ENCODE data around the gene OR2C3. TPM values are rescaled to one million over a fixed set of nuclear protein-coding genes. Genes with fewer than 3 reads are reported as not detected.

OR2C3 gene
- total RNA-seq, 1 donor from 2014 or later: not detected

DNA sequence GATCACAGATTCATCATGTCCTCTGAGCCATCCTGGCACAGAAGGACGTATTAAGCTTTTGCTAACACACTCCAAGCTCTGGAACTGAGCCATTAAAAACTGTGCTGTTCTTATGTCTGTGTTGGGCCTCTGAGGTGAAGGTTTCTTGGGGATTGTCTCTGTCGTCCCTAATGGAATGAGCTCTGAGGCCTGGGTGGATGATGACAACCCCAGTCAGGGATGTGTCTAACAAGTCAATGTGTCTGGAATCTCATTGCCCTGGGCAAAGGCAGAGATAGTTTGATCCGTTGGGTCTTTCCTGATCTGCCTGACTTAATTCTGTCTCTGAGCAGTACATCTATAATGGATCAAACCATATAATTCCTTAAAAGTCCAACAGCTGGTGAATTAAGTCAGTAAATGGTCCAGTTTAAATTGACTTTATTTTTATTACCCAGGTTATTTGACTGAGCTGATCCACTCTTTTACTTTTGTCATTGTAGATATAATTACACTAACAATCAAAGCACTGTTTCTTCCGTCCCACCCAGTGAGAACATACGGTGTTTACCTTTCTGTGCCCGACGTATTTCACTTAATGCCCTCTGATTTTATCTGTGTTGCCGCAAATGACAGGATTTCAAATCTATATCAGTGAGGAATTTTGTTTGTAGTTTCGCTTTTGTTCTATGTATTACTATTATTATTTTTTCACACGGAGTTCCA is 39.5 kb downstream of the OR2C3 start:
- H3K9me3 Mint-ChIP-seq (ENCODE audit: low read depth): no peaks in the 10 kb centered on the region
- no peaks in the 10 kb centered on the region for H3K36me3 Mint-ChIP-seq (ENCODE audit: insufficient read depth)
- H3K27ac Mint-ChIP-seq: no peak overlapping the region
- no peaks in the 10 kb centered on the region for H3K27me3 Mint-ChIP-seq
- peaks cover 11% of the 10 kb centered on the region for H3K4me1 Mint-ChIP-seq (ENCODE audit: low read depth)
- no peak overlapping the region for H3K4me3 Mint-ChIP-seq (ENCODE audit: low read depth)
- TF ChIP-seq, protein P1, sequence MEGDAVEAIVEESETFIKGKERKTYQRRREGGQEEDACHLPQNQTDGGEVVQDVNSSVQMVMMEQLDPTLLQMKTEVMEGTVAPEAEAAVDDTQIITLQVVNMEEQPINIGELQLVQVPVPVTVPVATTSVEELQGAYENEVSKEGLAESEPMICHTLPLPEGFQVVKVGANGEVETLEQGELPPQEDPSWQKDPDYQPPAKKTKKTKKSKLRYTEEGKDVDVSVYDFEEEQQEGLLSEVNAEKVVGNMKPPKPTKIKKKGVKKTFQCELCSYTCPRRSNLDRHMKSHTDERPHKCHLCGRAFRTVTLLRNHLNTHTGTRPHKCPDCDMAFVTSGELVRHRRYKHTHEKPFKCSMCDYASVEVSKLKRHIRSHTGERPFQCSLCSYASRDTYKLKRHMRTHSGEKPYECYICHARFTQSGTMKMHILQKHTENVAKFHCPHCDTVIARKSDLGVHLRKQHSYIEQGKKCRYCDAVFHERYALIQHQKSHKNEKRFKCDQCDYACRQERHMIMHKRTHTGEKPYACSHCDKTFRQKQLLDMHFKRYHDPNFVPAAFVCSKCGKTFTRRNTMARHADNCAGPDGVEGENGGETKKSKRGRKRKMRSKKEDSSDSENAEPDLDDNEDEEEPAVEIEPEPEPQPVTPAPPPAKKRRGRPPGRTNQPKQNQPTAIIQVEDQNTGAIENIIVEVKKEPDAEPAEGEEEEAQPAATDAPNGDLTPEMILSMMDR (IDR thresholded peaks at IDR 0.05; ENCODE audit: unreplicated experiment): no peak
- no peak for DNase-seq (ENCODE audit: low spot score, unreplicated experiment)

DNA sequence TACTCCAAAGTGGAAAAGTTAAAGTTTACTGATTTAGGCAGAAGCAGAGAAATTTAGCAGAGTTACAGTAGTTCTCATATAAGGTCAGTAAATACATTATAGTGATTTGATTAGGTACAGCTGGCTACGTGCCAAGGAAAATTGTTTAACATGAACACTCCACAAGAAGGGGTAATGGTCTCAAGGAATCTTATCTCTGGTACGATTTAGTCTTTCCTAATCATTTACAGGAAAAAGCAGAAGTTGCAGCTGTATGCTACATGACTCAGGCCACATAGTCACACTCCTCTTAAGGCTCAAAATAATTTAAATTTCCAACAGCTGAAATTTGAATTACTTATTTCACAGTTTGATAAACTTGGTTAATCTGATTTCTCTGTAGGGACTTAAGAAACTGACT is 41.5 kb downstream of the OR2C3 start:
- no peak for DNase-seq (ENCODE audit: low spot score, unreplicated experiment)
- Mint-ChIP-seq H3K4me1 (ENCODE audit: low read depth) (peaks cover 11% of the 10 kb centered on the region), H3K27ac (no peak overlapping the region)

GRCh38 chr1:247493106-247493505 is 43.1 kb downstream of the OR2C3 start:
- Mint-ChIP-seq H3K36me3 (ENCODE audit: insufficient read depth) (no peaks in the 10 kb centered on the region), H3K27ac (no peak overlapping the region), H3K9me3 (ENCODE audit: low read depth) (no peaks in the 10 kb centered on the region), H3K27me3 (no peaks in the 10 kb centered on the region), H3K4me3 (ENCODE audit: low read depth) (no peak overlapping the region), H3K4me1 (ENCODE audit: low read depth) (peaks cover 11% of the 10 kb centered on the region)
- no peak for DNase-seq (ENCODE audit: low spot score, unreplicated experiment)
- TF ChIP-seq, protein P1 (IDR thresholded peaks at IDR 0.05; ENCODE audit: unreplicated experiment): no peak

More for the DNA sequence above, 41.5 kb downstream of the OR2C3 start:
- Mint-ChIP-seq H3K36me3 (ENCODE audit: insufficient read depth) (no peaks in the 10 kb centered on the region), H3K4me3 (ENCODE audit: low read depth) (no peak overlapping the region), H3K9me3 (ENCODE audit: low read depth) (no peaks in the 10 kb centered on the region), H3K27me3 (no peaks in the 10 kb centered on the region)
- TF ChIP-seq, protein P1 (IDR thresholded peaks at IDR 0.05; ENCODE audit: unreplicated experiment): no peak

DNA sequence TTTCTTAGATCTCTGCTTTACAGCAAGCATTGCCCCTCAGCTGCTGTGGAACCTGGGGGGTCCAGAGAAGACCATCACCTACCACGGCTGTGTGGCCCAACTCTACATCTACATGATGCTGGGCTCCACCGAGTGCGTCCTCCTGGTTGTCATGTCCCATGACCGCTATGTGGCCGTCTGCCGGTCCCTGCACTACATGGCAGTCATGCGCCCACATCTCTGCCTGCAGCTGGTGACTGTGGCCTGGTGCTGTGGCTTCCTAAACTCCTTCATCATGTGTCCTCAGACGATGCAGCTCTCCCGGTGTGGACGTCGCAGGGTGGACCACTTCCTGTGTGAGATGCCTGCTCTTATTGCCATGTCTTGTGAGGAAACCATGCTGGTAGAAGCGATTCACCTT is 44.9 kb downstream of the OR2C3 start:
- no peak overlapping the region for H3K27ac Mint-ChIP-seq
- TF ChIP-seq, protein P1 (IDR thresholded peaks at IDR 0.05; ENCODE audit: unreplicated experiment): no peak
- H3K4me3 Mint-ChIP-seq (ENCODE audit: low read depth): no peak overlapping the region
- H3K4me1 Mint-ChIP-seq (ENCODE audit: low read depth): peaks cover 5% of the 10 kb centered on the region
- peaks cover 3% of the 10 kb centered on the region for H3K27me3 Mint-ChIP-seq
- H3K9me3 Mint-ChIP-seq (ENCODE audit: low read depth): no peaks in the 10 kb centered on the region
- no peaks in the 10 kb centered on the region for H3K36me3 Mint-ChIP-seq (ENCODE audit: insufficient read depth)
- DNase-seq (ENCODE audit: low spot score, unreplicated experiment): no peak

- Mint-ChIP-seq H3K4me3 (ENCODE audit: low read depth) (no peak overlapping the region), H3K36me3 (ENCODE audit: insufficient read depth) (no peaks in the 10 kb centered on the region), H3K9me3 (ENCODE audit: low read depth) (no peaks in the 10 kb centered on the region), H3K27ac (no peak overlapping the region), H3K4me1 (ENCODE audit: low read depth) (no peaks in the 10 kb centered on the region), H3K27me3 (peaks cover 3% of the 10 kb centered on the region)
- no peak for DNase-seq (ENCODE audit: low spot score, unreplicated experiment)
- TF ChIP-seq, protein P1 (IDR thresholded peaks at IDR 0.05; ENCODE audit: unreplicated experiment): peak; percentile 56
Observed at GRCh38 chr1:247487057-247487456, 49.2 kb downstream of the OR2C3 start.

Data from progenitor cell of endocrine pancreas (in vitro differentiated cells).